ENCODE data around the gene PIK3R5. TPM values are rescaled to one million over a fixed set of nuclear protein-coding genes. Genes with fewer than 3 reads are reported as not detected.

The PIK3R5 gene
- total and polyA plus RNA-seq, 2 donors = 3.1 to 4.6 TPM

DNA sequence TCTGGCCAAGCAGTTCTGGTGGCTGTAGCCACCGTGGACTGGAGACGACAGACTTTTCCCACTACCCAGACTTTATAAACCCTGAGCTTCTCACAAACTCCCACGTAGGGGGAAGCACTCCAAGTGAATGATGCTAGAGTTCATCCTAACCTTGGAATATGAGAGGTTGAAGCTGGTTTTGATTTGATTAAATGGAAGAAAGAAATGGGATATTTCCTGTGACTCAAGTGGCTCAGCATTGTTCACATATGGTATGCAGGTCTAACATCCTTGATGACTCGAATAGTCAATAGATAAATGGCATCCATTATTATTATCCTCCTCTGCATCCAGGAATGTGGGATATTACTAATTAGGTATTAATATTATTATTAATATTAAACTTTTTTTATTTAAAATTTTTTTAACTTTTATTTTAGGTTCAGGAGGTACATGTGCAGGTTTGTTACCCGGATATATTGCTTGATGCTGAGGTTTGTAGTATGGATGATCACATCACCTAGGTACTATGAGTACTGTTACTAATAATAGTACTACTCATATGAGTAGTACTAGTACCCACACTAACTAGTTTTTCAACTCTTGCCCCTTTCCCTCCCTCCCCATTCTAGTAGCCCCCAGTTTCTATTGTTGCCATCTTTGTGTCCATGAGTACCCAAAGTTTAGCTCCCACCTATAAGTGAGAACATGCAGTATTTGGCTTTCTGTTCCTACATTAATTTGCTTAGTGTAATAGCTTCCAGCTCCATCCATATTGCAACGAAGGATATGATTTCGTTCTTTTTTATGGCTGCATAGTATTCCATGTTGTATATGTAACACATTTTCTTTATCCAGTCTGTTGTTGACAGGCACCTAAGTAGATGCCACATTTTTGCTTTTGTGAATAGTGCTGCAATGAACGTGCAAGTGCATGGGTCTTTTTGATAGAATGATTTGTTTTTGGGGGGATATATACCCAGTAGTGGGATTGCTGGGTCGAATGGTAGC lies 121.0 kb downstream of the PIK3R5 start:
- H3K4me3 ChIP-seq (ENCODE audit: low read depth, low read length) = no peak overlapping the region
- WGBS = 84% methylated on average over 9 of the region's 9 CpGs
- no peak for DNase-seq (ENCODE audit: extremely low spot score)
- no peaks in the 10 kb centered on the region for H3K4me1 ChIP-seq (ENCODE audit: insufficient read depth)
- no peaks in the 10 kb centered on the region for H3K36me3 ChIP-seq (ENCODE audit: insufficient read depth)
- H3K27ac ChIP-seq (ENCODE audit: low read depth) = no peak overlapping the region

- DNase-seq (ENCODE audit: extremely low spot score) = no peak
- Histone ChIP-seq H3K4me3 (ENCODE audit: low read depth, low read length) (no peak overlapping the region), H3K27ac (ENCODE audit: low read depth) (no peak overlapping the region), H3K4me1 (ENCODE audit: insufficient read depth) (no peaks in the 10 kb centered on the region), H3K36me3 (ENCODE audit: insufficient read depth) (no peaks in the 10 kb centered on the region)
- WGBS = 27% methylated on average over 2 of the region's 2 CpGs
Observed at GRCh38 chr17:8843344-8843743, 122.2 kb downstream of the PIK3R5 start.

DNA sequence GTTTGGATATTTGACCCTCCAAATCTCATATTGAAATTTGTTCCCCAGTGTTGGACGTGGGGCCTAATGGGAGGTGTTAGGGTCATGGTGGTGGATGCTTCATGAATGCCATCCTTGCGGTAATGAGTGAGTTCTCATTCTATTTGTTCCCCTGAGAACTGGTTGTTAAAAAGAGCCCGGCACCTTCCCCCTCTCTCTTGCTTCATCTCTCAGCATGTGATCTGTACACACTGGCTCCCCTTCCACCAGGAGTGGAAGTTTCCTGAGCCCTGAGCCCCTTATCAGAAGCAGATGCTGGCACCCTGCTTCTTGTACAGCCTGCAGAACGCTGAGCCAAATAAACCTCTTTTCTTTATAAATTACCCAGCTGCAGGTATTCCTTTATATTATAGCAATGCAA lies 123.7 kb downstream of the PIK3R5 start:
- no peaks in the 10 kb centered on the region for H3K36me3 ChIP-seq (ENCODE audit: insufficient read depth)
- H3K4me1 ChIP-seq (ENCODE audit: insufficient read depth) = no peaks in the 10 kb centered on the region
- H3K27ac ChIP-seq (ENCODE audit: low read depth) = no peak overlapping the region
- no peak overlapping the region for H3K4me3 ChIP-seq (ENCODE audit: low read depth, low read length)
- DNase-seq (ENCODE audit: extremely low spot score) = no peak
- WGBS = 73% methylated on average over 4 of the region's 4 CpGs

DNA sequence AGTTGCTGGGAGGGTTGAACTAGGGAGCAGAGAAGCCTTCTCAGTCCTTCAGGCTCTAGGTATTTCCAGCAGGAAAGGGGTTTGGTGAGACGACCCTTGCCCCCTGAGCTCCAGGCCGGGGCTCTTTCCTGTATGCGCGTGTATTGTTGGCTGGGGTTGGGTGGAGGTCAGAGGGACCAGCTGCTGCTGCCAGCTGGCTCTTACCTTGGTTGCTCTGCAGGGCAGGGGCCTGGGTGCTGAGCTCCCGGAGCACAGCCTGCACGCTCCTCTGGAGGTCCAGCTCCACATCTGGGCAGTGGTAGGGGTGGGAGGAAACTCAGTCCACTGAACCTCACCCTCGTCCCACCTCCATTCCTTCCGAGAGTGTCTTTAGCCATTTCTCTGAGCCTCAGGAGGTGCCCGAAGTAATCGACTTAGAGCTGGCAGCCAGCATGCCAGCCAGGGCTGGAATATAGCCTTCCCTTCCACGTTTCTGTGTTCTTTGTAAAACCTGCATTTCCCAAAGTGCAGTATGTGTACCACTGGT lies 126.0 kb downstream of the PIK3R5 start:
- Histone ChIP-seq H3K4me1 (ENCODE audit: insufficient read depth) (no peaks in the 10 kb centered on the region), H3K27ac (ENCODE audit: low read depth) (no peak overlapping the region), H3K4me3 (ENCODE audit: low read depth, low read length) (no peak overlapping the region), H3K36me3 (ENCODE audit: insufficient read depth) (no peaks in the 10 kb centered on the region)
- 60% methylated on average over 11 of the region's 11 CpGs for WGBS
- DNase-seq (ENCODE audit: extremely low spot score) = no peak

DNA sequence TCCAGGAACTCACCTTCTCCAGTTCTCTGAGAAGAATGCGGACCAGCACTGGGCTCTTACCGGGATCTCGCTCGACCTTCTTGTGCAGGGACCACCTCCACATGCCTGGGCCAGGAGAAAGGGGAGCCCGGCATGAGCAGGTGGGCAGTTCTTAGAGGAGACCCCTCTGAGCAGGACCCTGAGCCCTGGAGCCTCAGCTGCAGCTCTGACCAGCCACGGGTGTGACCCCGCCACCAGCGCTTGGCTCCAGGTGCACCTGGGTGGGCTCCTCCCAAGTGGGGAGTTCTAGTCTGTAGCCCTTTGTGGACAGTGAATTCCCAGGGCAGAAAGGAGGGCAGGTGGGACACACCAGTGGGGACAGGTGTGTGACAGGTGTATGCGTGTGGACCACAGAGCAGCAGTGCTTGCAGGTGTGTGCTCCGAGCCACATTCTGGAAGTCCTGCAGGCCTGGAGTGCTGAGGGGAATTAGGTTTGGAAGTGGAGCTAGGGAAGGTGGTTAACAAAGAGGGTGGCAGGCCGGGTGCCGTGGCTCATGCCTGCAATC lies 126.9 kb downstream of the PIK3R5 start:
- H3K4me3 ChIP-seq (ENCODE audit: low read depth, low read length) = no peak overlapping the region
- H3K36me3 ChIP-seq (ENCODE audit: insufficient read depth) = no peaks in the 10 kb centered on the region
- no peak overlapping the region for H3K27ac ChIP-seq (ENCODE audit: low read depth)
- no peak for DNase-seq (ENCODE audit: extremely low spot score)
- WGBS = 92% methylated on average over 12 of the region's 12 CpGs
- no peaks in the 10 kb centered on the region for H3K4me1 ChIP-seq (ENCODE audit: insufficient read depth)

DNA sequence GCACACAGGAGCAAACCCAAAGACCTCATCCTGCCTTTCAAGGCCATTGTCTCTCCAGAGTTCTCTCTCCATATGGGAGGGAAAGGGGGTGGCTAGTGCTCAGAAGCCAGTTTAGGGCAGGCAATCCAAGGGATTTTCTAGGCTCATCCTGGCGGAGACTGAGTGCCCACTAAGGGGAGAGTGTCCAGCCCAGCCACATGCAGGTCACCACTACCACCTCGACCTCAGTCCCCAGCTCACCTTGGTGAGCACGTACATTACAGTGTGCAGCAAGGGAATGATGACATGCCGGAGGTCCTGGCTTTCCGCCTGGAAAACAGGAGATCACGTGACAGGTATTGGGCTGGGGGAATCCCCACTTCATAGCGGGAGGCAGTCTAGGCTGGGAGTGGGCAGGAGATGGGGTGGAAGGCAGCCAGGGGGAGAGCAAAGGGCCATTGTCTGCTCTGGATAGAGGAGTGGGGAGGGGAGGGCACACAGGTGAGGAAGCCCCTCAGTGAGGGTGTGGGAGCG lies 127.9 kb downstream of the PIK3R5 start:
- H3K4me1 ChIP-seq (ENCODE audit: insufficient read depth) = no peaks in the 10 kb centered on the region
- no peak for DNase-seq (ENCODE audit: extremely low spot score)

DNA sequence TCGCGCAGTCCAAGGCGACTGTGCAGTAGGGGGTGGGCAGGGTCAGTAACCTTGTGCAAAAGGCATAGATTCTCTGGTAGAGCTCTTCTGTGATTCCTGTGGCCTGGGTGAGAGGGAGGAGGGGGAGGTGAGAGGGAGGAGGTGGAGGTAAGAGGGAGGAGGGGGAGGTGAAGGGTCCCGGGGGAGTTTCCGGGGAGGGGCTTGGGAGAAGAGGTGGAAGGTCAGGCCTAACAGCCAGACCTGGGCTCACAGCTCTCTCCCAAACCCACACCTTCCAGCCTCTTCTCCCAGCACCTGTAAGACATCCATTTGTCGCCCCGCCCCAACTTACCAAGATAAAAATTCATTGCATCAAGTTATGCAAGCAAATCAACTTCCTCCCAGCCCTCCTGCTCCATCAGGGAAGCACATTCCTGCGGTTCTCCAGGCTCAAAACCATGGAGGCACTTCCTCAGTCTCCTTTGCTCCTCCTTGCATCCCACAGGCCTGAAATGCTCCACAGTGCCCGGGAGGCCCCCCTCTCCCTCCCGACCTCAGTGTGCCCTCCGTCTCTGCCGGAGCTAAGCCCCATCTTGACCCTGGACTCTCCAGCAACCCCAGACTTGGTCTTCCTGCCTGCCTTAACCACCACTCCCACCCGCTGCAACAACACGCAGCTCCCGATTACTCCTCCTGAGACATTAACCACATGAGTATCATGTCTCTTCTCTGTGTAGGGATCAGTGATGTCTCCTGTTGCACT lies 128.5 kb downstream of the PIK3R5 start:
- Histone ChIP-seq H3K36me3 (ENCODE audit: insufficient read depth) (no peaks in the 10 kb centered on the region), H3K4me1 (ENCODE audit: insufficient read depth) (no peaks in the 10 kb centered on the region), H3K4me3 (ENCODE audit: low read depth, low read length) (no peak overlapping the region), H3K27ac (ENCODE audit: low read depth) (no peak overlapping the region)
- WGBS = 69% methylated on average over 15 of the region's 15 CpGs
- no peak for DNase-seq (ENCODE audit: extremely low spot score)

More for the DNA sequence above, 127.9 kb downstream of the PIK3R5 start:
- WGBS = 45% methylated on average over 8 of the region's 8 CpGs
- Histone ChIP-seq H3K36me3 (ENCODE audit: insufficient read depth) (no peaks in the 10 kb centered on the region), H3K4me3 (ENCODE audit: low read depth, low read length) (no peak overlapping the region), H3K27ac (ENCODE audit: low read depth) (no peak overlapping the region)

DNA sequence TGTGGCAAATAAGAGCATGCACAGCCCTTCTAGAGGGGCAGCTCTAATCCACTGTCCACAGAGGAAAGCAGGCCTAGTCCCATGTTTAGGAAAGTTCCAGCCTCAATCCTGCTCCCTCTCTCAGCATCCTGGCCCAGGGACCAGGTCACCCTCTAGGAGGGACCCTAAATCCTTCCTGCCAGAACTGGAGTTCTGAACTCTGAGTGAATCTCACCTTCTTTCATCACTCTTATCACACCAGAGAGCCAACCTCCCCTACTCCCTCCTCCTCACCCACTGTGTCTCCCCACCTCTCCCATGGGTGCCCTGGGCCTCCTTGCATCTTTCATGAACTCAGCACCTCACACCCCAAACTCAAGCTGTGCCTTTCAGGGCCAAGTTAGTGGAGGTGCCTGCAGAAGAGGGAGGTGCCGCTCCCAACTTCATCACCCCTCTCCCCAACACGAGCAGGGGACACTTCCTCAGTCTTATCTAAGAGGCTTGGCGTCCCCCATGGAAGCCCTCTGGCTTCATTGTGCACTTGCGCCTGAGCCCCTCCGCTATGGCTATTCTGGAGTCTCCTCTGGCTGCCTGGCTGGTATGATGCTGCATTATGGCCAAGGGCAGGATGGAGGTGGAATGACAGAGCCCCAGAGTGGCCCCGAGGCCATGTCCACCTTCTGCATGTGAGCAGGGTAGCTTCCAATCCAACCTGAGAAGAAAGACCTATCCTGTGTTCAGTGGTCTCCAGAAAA lies 129.7 kb downstream of the PIK3R5 start:
- H3K4me3 ChIP-seq (ENCODE audit: low read depth, low read length) = no peak overlapping the region
- no peak overlapping the region for H3K27ac ChIP-seq (ENCODE audit: low read depth)
- 91% methylated on average over 6 of the region's 6 CpGs for WGBS
- H3K36me3 ChIP-seq (ENCODE audit: insufficient read depth) = no peaks in the 10 kb centered on the region
- no peak for DNase-seq (ENCODE audit: extremely low spot score)
- H3K4me1 ChIP-seq (ENCODE audit: insufficient read depth) = no peaks in the 10 kb centered on the region

DNA sequence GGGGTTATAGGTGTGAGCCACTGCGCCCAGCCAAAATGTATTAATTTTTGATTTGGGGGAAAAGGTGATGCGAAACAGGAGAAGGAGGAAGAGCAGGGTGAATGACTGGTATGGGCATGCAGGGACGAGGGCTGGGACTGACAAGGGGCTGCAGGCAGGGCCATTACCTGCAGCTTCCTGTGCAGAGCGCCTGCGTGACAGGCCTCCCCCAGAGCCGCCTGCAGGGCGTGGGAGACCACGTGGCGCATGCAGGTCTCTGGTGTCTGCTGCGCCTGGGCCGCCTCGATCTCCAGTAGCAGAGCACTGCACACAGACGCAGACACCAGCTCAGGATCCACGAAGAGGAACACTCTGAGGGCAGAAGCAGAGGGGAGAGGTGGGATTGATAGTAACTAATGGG lies 130.4 kb downstream of the PIK3R5 start:
- Histone ChIP-seq H3K4me3 (ENCODE audit: low read depth, low read length) (no peak overlapping the region), H3K27ac (ENCODE audit: low read depth) (no peak overlapping the region), H3K36me3 (ENCODE audit: insufficient read depth) (no peaks in the 10 kb centered on the region), H3K4me1 (ENCODE audit: insufficient read depth) (no peaks in the 10 kb centered on the region)
- WGBS = 85% methylated on average over 14 of the region's 14 CpGs
- DNase-seq (ENCODE audit: extremely low spot score) = no peak

DNA sequence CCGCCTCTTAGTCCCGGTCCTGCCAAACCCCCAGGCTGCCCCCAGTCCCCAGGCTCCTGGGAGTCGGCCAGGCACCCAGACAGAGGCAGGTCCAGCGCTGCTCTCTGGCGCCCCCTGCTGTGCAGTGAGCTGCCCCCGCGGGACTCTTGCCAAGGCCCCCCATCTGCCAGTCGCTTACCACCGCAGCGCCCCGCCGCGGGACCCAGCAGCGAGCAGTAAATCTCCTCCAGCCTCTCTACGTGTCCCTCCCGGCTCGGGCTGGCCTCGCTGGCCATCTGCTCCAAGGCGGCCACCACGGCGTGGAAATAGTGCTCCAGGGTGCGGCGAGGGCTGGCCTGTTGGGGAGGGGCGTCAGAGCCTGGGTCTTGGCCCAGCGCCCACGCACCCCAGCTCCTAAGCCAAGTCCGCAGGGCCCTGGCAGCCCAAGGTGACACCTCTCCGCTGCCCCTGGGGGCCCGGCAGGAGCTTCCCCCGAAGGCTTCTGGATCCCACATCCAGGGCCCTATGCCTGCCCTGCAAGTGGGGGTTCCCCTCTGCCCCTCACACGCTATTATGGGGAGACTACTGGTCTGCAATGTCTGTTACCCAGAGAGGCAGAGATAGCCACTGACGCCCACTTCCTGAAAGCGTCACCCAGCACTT lies 132.7 kb downstream of the PIK3R5 start:
- 34% methylated on average over 33 of the region's 33 CpGs for WGBS
- Histone ChIP-seq H3K27ac (ENCODE audit: low read depth) (no peak overlapping the region), H3K36me3 (ENCODE audit: insufficient read depth) (no peaks in the 10 kb centered on the region), H3K4me1 (ENCODE audit: insufficient read depth) (no peaks in the 10 kb centered on the region), H3K4me3 (ENCODE audit: low read depth, low read length) (no peak overlapping the region)
- no peak for DNase-seq (ENCODE audit: extremely low spot score)

DNA sequence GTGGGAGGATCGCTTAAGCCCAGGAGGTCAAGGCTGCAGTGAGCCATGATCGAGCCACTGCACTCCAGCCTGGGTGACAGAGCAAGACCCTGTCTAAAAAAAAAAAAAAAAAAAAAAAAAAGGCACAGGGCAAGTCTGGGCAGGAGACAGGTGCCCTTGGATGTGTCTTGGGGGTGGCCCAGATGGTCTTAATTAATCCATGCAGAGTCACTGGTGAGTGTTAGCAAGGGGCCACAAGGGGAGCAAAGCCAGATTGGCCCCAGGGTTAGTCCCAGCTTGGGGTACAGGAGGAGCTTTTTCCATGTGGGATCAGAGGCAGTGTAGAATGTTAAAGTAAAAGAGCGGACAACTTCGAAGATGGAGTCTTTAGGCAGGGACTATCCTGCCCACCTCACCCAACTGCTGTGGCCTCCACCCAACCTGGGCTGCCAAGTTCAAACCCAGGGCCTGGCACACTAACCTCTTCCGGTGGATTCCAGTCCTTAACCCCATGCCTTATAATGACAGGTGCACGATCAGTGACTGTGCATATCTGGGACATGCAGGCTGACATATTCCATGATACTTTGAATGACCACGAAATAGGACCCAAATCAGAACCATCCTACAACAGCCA lies 134.2 kb downstream of the PIK3R5 start:
- H3K4me1 ChIP-seq (ENCODE audit: insufficient read depth) = no peaks in the 10 kb centered on the region
- H3K4me3 ChIP-seq (ENCODE audit: low read depth, low read length) = no peak overlapping the region
- no peak for DNase-seq (ENCODE audit: extremely low spot score)
- no peaks in the 10 kb centered on the region for H3K36me3 ChIP-seq (ENCODE audit: insufficient read depth)
- WGBS = 86% methylated on average over 7 of the region's 7 CpGs
- no peak overlapping the region for H3K27ac ChIP-seq (ENCODE audit: low read depth)

- 79% methylated on average over 10 of the region's 10 CpGs for WGBS
Observed at GRCh38 chr17:8830141-8830540, 135.4 kb downstream of the PIK3R5 start.

More at GRCh38 chr17:8830141-8830540, 135.4 kb downstream of the PIK3R5 start:
- Histone ChIP-seq H3K27ac (ENCODE audit: low read depth) (no peak overlapping the region), H3K4me3 (ENCODE audit: low read depth, low read length) (no peak overlapping the region), H3K36me3 (ENCODE audit: insufficient read depth) (no peaks in the 10 kb centered on the region), H3K4me1 (ENCODE audit: insufficient read depth) (no peaks in the 10 kb centered on the region)
- no peak for DNase-seq (ENCODE audit: extremely low spot score)

Data from urinary bladder (tissue), 4 donors.